Upper lobe of right lung (tissue), 1 donor: ENCODE data around the gene TRABD. TPM values are rescaled to one million over a fixed set of nuclear protein-coding genes. Genes with fewer than 3 reads are reported as not detected.
"Not testable (repeated sequence)": the region's sequence is repeated elsewhere in the genome, so short reads cannot be mapped to it uniquely, and the experiment has no call there.

Experiments used
- ATAC-seq: fragments of 200-7000 bp; cut with Tn5 transposase; one replicate; pipeline ENCODE4 v1.9.1; 2020; ENCODE audit warnings: mild to moderate bottlenecking, moderate library complexity
- DNase-seq: peaks from one replicate; pipeline ENCODE4 v3.0.0-alpha.2; 2020
- H3K27ac ChIP-seq: fragments of 200-600 bp; one replicate; pipeline ENCODE4 v1.8.0; 2022
- H3K27me3 ChIP-seq: fragments of 200-600 bp; one replicate; pipeline ENCODE4 v1.8.0; 2022; ENCODE audit warnings: mild to moderate bottlenecking
- H3K36me3 ChIP-seq: fragments of 200-600 bp; one replicate; pipeline ENCODE4 v1.8.0; 2022
- H3K4me1 ChIP-seq: fragments of 200-600 bp; one replicate; pipeline ENCODE4 v1.8.0; 2022
- H3K4me3 ChIP-seq: fragments of 200-600 bp; one replicate; pipeline ENCODE4 v1.8.0; 2022; ENCODE audit warnings: mild to moderate bottlenecking
- H3K9me3 ChIP-seq: fragments of 200-600 bp; one replicate; pipeline ENCODE4 v1.8.0; 2022
- intact Hi-C: fragments of 100-400 bp; cut with DNase I; formaldehyde crosslinking; loops from one replicate; pipeline ENCODE4 v1.11.0; 2022
- total RNA-seq: library from RNA; stranded (reverse); fragmentation: NEBNext Ultra II Directional; extraction: Animal tissue kit (Norgen Biotek cat#: 25700); gene quantifications from one replicate; pipeline ENCODE4 v1.2.1, GENCODE V29; 2021
- TF ChIP-seq, protein P1 (sequence below): fragments of 200-600 bp; IDR thresholded peaks from one replicate; pipeline ENCODE4 v1.8.0; 2022; ENCODE audit warnings: antibody characterized with exemption
- donor health status: DM: no; HTN: yes; CAD: no; lungs with severe emphysema.

The TRABD gene
- total RNA-seq, 1 donor from 2014 or later: 36.5 TPM

DNA sequence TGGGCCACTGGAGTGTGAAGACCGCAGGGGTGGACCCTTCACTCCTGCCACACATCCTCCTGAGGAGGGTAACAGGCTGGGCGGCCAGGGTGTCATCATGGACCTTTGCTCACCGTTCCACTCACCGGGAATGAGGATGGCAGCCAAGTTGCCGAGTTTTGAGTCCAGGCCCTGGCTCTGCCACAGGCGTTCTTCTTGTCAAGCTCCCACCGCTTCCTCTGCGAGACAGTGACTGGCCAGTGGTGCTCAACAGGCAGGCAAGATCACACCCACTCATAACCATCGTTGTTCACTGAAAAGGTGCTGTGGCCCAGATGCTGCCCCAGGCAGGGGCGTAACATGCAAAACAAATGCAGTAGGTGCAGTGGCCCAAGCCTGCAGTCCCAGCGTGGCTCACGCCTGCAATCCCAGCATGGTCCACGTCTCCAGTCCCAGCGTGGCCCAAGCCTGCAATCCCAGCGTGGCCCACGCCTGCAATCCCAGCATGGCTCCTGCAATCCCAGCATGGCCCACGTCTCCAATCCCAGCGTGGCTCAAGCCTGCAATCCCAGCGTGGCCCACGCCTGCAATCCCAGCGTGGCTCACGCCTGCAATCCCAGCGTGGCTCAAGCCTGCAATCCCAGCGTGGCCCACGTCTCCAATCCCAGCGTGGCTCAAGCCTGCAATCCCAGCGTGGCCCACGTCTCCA is 20.1 kb upstream of the TRABD start:
- Histone ChIP-seq H3K36me3 (no peaks in the 10 kb centered on the region), H3K27me3 (no peaks in the 10 kb centered on the region), H3K27ac (no peak overlapping the region), H3K9me3 (no peaks in the 10 kb centered on the region), H3K4me3 (no peak overlapping the region), H3K4me1 (no peaks in the 10 kb centered on the region)
- no peak for ATAC-seq
- DNase-seq: peak; percentile 39
- intact Hi-C loops: no loop called here
- TF ChIP-seq, protein P1, sequence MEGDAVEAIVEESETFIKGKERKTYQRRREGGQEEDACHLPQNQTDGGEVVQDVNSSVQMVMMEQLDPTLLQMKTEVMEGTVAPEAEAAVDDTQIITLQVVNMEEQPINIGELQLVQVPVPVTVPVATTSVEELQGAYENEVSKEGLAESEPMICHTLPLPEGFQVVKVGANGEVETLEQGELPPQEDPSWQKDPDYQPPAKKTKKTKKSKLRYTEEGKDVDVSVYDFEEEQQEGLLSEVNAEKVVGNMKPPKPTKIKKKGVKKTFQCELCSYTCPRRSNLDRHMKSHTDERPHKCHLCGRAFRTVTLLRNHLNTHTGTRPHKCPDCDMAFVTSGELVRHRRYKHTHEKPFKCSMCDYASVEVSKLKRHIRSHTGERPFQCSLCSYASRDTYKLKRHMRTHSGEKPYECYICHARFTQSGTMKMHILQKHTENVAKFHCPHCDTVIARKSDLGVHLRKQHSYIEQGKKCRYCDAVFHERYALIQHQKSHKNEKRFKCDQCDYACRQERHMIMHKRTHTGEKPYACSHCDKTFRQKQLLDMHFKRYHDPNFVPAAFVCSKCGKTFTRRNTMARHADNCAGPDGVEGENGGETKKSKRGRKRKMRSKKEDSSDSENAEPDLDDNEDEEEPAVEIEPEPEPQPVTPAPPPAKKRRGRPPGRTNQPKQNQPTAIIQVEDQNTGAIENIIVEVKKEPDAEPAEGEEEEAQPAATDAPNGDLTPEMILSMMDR: no peak

DNA sequence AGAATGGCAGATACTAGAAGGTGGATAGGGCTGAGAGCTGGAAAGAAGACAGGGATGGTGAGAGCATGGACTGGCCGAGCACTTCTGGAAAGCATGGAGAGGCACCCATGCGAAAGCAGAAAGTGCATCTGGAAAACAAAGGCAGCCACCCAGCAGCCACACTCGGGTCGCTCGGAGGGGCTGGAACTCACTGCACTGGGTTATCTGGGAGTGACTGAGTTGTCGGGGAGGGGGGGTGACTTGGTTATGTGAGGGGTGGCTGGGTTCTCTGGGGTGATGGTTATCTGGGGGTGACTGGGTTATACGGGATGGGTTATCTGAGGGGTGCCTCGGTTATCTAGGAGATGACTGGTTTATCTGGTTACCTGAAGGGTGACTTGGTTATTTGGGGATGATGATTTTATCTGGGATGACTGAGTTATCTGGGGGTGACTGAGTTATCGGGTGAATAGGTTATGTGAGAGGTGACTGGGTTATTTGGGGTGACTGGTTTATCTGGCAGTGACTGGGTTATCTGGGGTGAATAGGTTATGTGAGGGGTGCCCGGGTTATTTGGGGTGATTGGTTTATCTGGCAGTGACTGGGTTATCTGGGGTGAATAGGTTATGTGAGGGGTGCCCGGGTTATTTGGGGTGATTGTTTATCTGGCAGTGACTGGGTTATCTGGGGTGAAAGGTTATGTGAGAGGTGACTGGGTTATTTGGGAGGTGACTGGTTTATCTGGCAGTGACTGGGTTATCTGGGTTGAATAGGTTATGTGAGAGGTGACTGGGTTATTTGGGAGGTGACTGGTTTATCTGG is 17.8 kb upstream of the TRABD start:
- Histone ChIP-seq H3K27me3 (peaks cover 9% of the 10 kb centered on the region), H3K9me3 (no peaks in the 10 kb centered on the region), H3K27ac (no peak overlapping the region), H3K36me3 (no peaks in the 10 kb centered on the region), H3K4me3 (no peak overlapping the region), H3K4me1 (peaks cover 5% of the 10 kb centered on the region)
- DNase-seq (no peak), ATAC-seq (no peak)
- intact Hi-C loops: no loop called here
- TF ChIP-seq, protein P1: no peak

DNA sequence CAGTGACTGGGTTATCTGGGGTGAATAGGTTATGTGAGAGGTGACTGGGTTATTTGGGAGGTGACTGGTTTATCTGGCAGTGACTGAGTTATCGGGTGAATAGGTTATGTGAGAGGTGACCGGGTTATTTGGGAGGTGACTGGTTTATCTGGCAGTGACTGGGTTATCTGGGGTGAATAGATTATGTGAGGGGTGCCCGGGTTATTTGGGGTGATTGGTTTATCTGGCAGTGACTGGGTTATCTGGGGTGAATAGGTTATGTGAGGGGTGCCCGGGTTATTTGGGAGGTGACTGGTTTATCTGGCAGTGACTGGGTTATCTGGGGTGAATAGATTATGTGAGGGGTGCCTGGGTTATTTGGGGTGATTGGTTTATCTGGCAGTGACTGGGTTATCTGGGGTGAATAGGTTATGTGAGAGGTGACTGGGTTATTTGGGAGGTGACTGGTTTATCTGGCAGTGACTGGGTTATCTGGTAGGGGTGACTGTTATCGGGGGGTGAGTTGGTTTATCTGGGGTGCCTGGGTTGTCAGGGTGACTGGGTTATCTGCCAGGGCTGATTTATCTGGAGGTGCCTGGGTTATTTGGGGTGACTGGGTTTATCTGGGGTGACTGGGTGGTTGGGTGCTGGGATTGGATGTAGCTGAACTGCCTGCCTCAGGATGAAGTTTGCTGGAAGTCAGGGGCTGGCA is 17.1 kb upstream of the TRABD start:
- intact Hi-C loops, H3K9me3 ChIP-seq, H3K4me3 ChIP-seq, DNase-seq, H3K27ac ChIP-seq, H3K36me3 ChIP-seq, H3K27me3 ChIP-seq, ATAC-seq, H3K4me1 ChIP-seq: not testable (repeated sequence)

DNA sequence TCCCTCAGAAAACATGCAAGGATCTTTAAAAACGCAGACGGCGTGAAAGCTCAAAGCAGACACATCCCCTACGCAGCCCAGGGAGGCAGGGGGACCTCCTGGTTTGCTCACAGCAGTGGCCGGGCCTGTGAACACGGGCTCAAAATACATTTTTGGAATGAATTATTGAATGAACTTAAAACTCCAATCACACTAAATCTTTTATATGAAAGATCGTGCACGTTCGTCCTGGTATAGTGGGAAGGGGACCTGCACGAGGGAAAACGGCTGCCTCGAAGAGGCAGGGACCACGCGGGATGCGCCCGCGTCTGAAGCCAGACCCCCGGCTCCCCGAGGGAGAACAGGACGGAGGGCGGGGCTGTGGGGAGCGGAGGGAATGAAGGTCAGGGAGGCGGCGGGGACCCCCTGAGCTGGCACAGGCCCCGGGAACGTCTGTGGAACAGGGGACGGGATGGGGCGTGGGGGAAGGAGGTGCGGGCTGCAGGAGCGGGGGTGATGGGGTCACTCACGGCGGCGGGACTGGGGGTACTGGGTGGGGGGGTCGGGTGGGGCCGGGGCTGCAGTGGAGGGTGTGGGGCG is 16.4 kb upstream of the TRABD start:
- DNase-seq (no peak), ATAC-seq (no peak)
- H3K27me3 ChIP-seq: peaks cover 9% of the 10 kb centered on the region
- no peak overlapping the region for H3K27ac ChIP-seq
- no peaks in the 10 kb centered on the region for H3K9me3 ChIP-seq
- H3K4me1 ChIP-seq: peaks cover 5% of the 10 kb centered on the region
- TF ChIP-seq, protein P1: no peak
- H3K36me3 ChIP-seq: no peaks in the 10 kb centered on the region
- intact Hi-C loops: no loop called here
- peak overlapping the region; percentile 39 for H3K4me3 ChIP-seq

DNA sequence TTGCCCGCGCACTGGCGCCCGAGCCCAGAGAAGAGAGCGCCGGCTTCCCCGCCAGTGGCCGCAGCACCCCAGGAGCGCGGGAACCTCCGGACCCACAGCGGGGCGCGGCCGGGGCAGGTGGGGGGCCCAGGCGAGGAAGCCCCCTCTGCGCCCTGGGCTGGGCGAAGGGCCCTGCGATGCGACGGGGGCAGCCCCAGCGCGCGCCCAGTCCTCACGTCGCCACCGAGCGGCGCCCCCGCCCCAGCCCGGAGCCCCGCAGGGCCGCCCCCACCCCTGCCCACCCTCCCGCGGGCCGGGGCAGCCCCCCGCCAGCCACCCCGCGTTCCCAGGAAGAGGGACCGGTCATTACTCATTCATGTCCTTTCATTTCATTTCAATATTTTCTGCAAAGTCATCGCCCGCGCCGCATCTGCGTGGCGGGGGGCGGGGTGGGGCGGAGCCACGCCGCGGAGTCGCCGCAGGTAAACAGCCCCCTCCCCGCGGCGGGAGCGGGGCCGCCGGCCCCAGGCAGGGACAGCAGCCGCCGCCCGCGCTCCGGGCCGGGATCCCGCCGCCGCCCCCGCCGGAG is 15.9 kb upstream of the TRABD start:
- no peak overlapping the region for H3K27ac ChIP-seq
- DNase-seq (no peak), ATAC-seq (peak; percentile 44)
- peaks cover 5% of the 10 kb centered on the region for H3K4me1 ChIP-seq
- peak overlapping the region; percentile 39 for H3K4me3 ChIP-seq
- TF ChIP-seq, protein P1: no peak
- intact Hi-C loops: no loop called here
- peaks cover 9% of the 10 kb centered on the region for H3K27me3 ChIP-seq
- no peaks in the 10 kb centered on the region for H3K9me3 ChIP-seq
- no peaks in the 10 kb centered on the region for H3K36me3 ChIP-seq
